HG02798 (cell line): Measurements from ENCODE around the gene GRIK4.

Experiments used
- ATAC-seq: cut with Tn5 transposase; IDR thresholded peaks from one replicate; pipeline ENCODE4 v1.9.1; 2021; ENCODE audit warnings: mild to moderate bottlenecking; ENCODE audit not compliant: unreplicated experiment, poor library complexity

The GRIK4 gene

GRCh38 chr11:121037016-121037415 is 525.5 kb downstream of the GRIK4 start:
- no peak for ATAC-seq
